OCI-LY7 (cell line): Measurements from ENCODE around the gene CNTN4. TPM values are rescaled to one million over a fixed set of nuclear protein-coding genes. Genes with fewer than 3 reads are reported as not detected.

Source experiments
- BruUV-seq: library from RNA; stranded (reverse); fragments of 400-500 nt; replicated peaks from 2 replicates; lab custom pipeline; 2021; lab: Mats Ljungman, UMichigan
- CTCF ChIA-PET: fragments of 300-600 bp; sonication (Branson Sonifier 250); formaldehyde crosslinking; loops from one replicate; lab custom pipeline; 2022; ENCODE audit warnings: antibody characterized with exemption; ENCODE audit not compliant: unreplicated experiment; lab: Charles Lee
- POLR2A ChIA-PET: fragments of 300-600 bp; sonication (Branson Sonifier 250); formaldehyde crosslinking; loops from one replicate; lab custom pipeline; 2022; ENCODE audit warnings: antibody characterized with exemption; lab: Charles Lee
- DNase-seq: peaks from one replicate; pipeline ENCODE4 v3.0.0-alpha.2; 2015; ENCODE audit warnings: low spot score
- H2AFZ ChIP-seq: fragments of 200-600 bp; sonication (generic), shearing (Covaris generic); 2 replicates; pipeline ENCODE4 v1.6.1; 2014; ENCODE audit warnings: mild to moderate bottlenecking, antibody characterized with exemption, low read length, moderate library complexity
- H3K27ac ChIP-seq: fragments of 200-600 bp; sonication (generic); 2 replicates; pipeline ENCODE4 v1.5.1; 2014; ENCODE audit warnings: mixed run types, low read depth, mild to moderate bottlenecking, moderate library complexity, low read length, inconsistent platforms; ENCODE audit not compliant: poor library complexity, severe bottlenecking
- H3K36me3 ChIP-seq: fragments of 200-600 bp; sonication (generic); 2 replicates; pipeline ENCODE4 v1.6.1; 2014; ENCODE audit warnings: mild to moderate bottlenecking, antibody characterized with exemption, low read length, moderate library complexity, mixed read lengths; ENCODE audit not compliant: insufficient read depth
- H3K4me1 ChIP-seq: fragments of 200-600 bp; sonication (generic); 2 replicates; pipeline ENCODE4 v1.5.1; 2014; ENCODE audit warnings: mild to moderate bottlenecking, low read length; ENCODE audit not compliant: insufficient read depth, poor library complexity, severe bottlenecking
- H3K4me2 ChIP-seq: fragments of 200-600 bp; sonication (generic); 2 replicates; pipeline ENCODE4 v1.6.1; 2014; ENCODE audit warnings: mild to moderate bottlenecking, low read length
- H3K4me3 ChIP-seq: fragments of 200-600 bp; sonication (generic); 2 replicates; pipeline ENCODE4 v1.5.1; 2014; ENCODE audit warnings: mild to moderate bottlenecking, low read depth, low read length; ENCODE audit not compliant: poor library complexity, severe bottlenecking
- H3K79me2 ChIP-seq: fragments of 200-600 bp; sonication (generic); 2 replicates; pipeline ENCODE4 v1.6.1; 2016; ENCODE audit warnings: low read depth, mild to moderate bottlenecking, low read length, moderate library complexity, mixed read lengths; ENCODE audit not compliant: insufficient read depth
- H3K9me2 ChIP-seq: fragments of 200-600 bp; sonication (generic); 2 replicates; pipeline ENCODE4 v1.6.1; 2016; ENCODE audit warnings: mild to moderate bottlenecking, low read length, mixed read lengths; ENCODE audit not compliant: insufficient read depth
- H3K9me3 ChIP-seq: fragments of 200-600 bp; sonication (generic); 2 replicates; pipeline ENCODE4 v1.6.1; 2014; ENCODE audit warnings: mild to moderate bottlenecking, mixed run types, low read length, mixed read lengths
- H4K20me1 ChIP-seq: fragments of 200-600 bp; sonication (generic); 2 replicates; pipeline ENCODE4 v1.6.1; 2014; ENCODE audit warnings: mild to moderate bottlenecking, antibody characterized with exemption, low read length, moderate library complexity, mixed read lengths; ENCODE audit not compliant: insufficient read depth
- EZH2phosphoT487 ChIP-seq: fragments of 200-600 bp; sonication (generic); IDR thresholded peaks from 2 replicates; pipeline ENCODE4 v1.6.1; 2018; ENCODE audit warnings: low read depth, borderline replicate concordance, mild to moderate bottlenecking, mixed run types, antibody characterized with exemption, low read length, moderate library complexity, mixed read lengths
- intact Hi-C: fragments of 100-400 bp; cut with micrococcal nuclease; formaldehyde crosslinking; loops from one replicate; pipeline ENCODE4 v1.10.0; 2022; ENCODE audit not compliant: unreplicated experiment
- small RNA-seq: library from RNA; depleted of rRNA; stranded (forward); fragments of <200 nt; gene quantifications from one replicate; pipeline ENCODE3, GENCODE V24; 2014
- total RNA-seq, 2 experiments: library from RNA; depleted of rRNA in 1 of 2; stranded (reverse); fragments of >200 nt in 1 of 2; shearing (Covaris generic) in 1 of 2; gene quantifications; 2 replicates each; pipeline ENCODE4 v1.2.3, GENCODE V29; 2014 to 2022
- TF ChIP-seq, protein P1 (sequence below): fragments of 200-600 bp; sonication (generic); conservative IDR thresholded peaks from 2 replicates; pipeline ENCODE4 v1.5.1; 2014; ENCODE audit warnings: mild to moderate bottlenecking, antibody characterized with exemption, low read length, moderate library complexity, mixed read lengths

The CNTN4 gene
- total RNA-seq, 2 experiments from 2014 or later = not detected

- Histone ChIP-seq H3K4me1 (no peaks in the 10 kb centered on the region), H4K20me1 (no peaks in the 10 kb centered on the region), H3K9me2 (no peaks in the 10 kb centered on the region; the same call in 1 of the 2 replicates), H2AFZ (no peak overlapping the region), H3K4me2 (no peak overlapping the region), H3K36me3 (no peaks in the 10 kb centered on the region), H3K4me3 (no peak overlapping the region), H3K27ac (no peak overlapping the region), H3K9me3 (no peaks in the 10 kb centered on the region), H3K79me2 (no peaks in the 10 kb centered on the region)
- ChIA-PET CTCF (no interaction called here), POLR2A (interaction anchor here (0.6 to 0.9 kb wide), 3 partner anchors 10 to 80 kb away, joined by 3 to 4 read pairs (median 3); no protein-coding TSS in a partner anchor)
- TF ChIP-seq, protein P1, sequence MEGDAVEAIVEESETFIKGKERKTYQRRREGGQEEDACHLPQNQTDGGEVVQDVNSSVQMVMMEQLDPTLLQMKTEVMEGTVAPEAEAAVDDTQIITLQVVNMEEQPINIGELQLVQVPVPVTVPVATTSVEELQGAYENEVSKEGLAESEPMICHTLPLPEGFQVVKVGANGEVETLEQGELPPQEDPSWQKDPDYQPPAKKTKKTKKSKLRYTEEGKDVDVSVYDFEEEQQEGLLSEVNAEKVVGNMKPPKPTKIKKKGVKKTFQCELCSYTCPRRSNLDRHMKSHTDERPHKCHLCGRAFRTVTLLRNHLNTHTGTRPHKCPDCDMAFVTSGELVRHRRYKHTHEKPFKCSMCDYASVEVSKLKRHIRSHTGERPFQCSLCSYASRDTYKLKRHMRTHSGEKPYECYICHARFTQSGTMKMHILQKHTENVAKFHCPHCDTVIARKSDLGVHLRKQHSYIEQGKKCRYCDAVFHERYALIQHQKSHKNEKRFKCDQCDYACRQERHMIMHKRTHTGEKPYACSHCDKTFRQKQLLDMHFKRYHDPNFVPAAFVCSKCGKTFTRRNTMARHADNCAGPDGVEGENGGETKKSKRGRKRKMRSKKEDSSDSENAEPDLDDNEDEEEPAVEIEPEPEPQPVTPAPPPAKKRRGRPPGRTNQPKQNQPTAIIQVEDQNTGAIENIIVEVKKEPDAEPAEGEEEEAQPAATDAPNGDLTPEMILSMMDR = no peak
- TF ChIP-seq EZH2phosphoT487 = no peak
- BruUV-seq = no TSS peak
- no peak for DNase-seq
- intact Hi-C loops = no loop called here
Measured at GRCh38 chr3:3107181-3107580, 1008.5 kb downstream of the CNTN4 start.

Small RNA genes lying within 50 kb of the gene (small RNA-seq; reads per million reads assigned to genes)
- not detected for gene RF00416
- 0.57 reads per million, percentile 14 among the genes with 10 or more reads in this experiment for gene RN7SKP144
